Adrenal gland (tissue), 5 donors: Measurements from ENCODE around the gene WASHC3.

Source experiments
- POLR2A ChIP-seq, 2 donors: fragments of 450-650 bp; IDR thresholded peaks; one replicate each; pipeline ENCODE4 v1.6.1; 2017; ENCODE audit warnings: antibody characterized with exemption in 2 of 2, mild to moderate bottlenecking in 2 of 2, moderate library complexity in 1 of 2
- TF ChIP-seq, protein P1 (sequence below), 6 experiments: fragments of 450-650 bp in 4 of 6; fragments of 200-600 bp in 2 of 6; sonication (generic) in 1 of 6; IDR thresholded peaks; 1 replicate in 5 of 6; 2 replicates in 1 of 6; pipeline versions ENCODE4 v1.5.1 to v1.8.0; 2016 to 2021; ENCODE audit warnings: antibody characterized with exemption in 6 of 6, mild to moderate bottlenecking in 2 of 6, moderate library complexity in 1 of 6
- donor health status: DM: no; HTN: no; CAD: no.

DNA sequence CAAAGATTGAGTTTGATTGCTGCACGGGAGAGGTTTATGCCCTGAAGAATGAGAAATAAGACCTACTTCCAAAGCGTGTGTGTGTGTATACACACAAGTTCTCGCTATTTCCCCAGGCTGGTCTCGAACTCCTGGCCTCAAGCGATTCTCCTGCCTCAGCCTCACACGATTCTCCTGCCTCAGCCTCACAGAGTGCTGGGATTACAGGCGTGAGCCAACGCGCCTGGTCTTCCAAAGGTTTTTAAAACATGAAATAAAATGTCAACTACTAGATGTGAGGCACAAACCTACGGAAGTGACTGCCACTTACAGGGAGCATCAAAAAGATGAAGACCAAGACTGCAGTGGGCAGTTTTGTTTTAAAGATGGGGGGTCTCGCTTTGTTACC, 622 bp upstream of the WASHC3 start:
- TF ChIP-seq, protein P1, sequence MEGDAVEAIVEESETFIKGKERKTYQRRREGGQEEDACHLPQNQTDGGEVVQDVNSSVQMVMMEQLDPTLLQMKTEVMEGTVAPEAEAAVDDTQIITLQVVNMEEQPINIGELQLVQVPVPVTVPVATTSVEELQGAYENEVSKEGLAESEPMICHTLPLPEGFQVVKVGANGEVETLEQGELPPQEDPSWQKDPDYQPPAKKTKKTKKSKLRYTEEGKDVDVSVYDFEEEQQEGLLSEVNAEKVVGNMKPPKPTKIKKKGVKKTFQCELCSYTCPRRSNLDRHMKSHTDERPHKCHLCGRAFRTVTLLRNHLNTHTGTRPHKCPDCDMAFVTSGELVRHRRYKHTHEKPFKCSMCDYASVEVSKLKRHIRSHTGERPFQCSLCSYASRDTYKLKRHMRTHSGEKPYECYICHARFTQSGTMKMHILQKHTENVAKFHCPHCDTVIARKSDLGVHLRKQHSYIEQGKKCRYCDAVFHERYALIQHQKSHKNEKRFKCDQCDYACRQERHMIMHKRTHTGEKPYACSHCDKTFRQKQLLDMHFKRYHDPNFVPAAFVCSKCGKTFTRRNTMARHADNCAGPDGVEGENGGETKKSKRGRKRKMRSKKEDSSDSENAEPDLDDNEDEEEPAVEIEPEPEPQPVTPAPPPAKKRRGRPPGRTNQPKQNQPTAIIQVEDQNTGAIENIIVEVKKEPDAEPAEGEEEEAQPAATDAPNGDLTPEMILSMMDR (IDR thresholded peaks at IDR 0.05), result no peak
- TF ChIP-seq POLR2A (IDR thresholded peaks at IDR 0.05), result no peak
